Activated CD4-positive, alpha-beta T cell treated with anti-CD3 and anti-CD28 coated beads for 4 hours (primary cell): ENCODE results near the gene PDXDC1.
"Not testable (repeated sequence)": the region's sequence is repeated elsewhere in the genome, so short reads cannot be mapped to it uniquely, and the experiment has no call there.

ENCODE experiments used
- DNase-seq, 2 donors: peaks; one replicate each; pipeline ENCODE4 v3.0.0-alpha.2; 2020

Gene PDXDC1

GRCh38 chr16:15038689-15039088, 63.9 kb downstream of the PDXDC1 start:
- no peak for DNase-seq

- no peak for DNase-seq
These were observed 66.6 kb downstream of the PDXDC1 start for GRCh38 chr16:15041271-15042004.

GRCh38 chr16:15043344-15043743, 68.5 kb downstream of the PDXDC1 start:
- no peak for DNase-seq

GRCh38 chr16:15044286-15044685, 69.5 kb downstream of the PDXDC1 start:
- DNase-seq: no peak

- not testable (repeated sequence) for DNase-seq
These were observed 70.4 kb downstream of the PDXDC1 start for GRCh38 chr16:15045270-15045669.

GRCh38 chr16:15046692-15047376, 72.0 kb downstream of the PDXDC1 start:
- DNase-seq: no peak

GRCh38 chr16:15049581-15050180, 74.9 kb downstream of the PDXDC1 start:
- no peak for DNase-seq

- not testable (repeated sequence) for DNase-seq
These were observed 75.6 kb downstream of the PDXDC1 start for GRCh38 chr16:15050440-15050839.

GRCh38 chr16:15051387-15051951, 76.6 kb downstream of the PDXDC1 start:
- no peak for DNase-seq

- DNase-seq: no peak
These were observed 78.1 kb downstream of the PDXDC1 start for GRCh38 chr16:15052747-15053476.

- DNase-seq: no peak
These were observed 79.1 kb downstream of the PDXDC1 start for GRCh38 chr16:15053904-15054303.

GRCh38 chr16:15054357-15055140, 79.7 kb downstream of the PDXDC1 start:
- no peak for DNase-seq

GRCh38 chr16:15055141-15056053, 80.6 kb downstream of the PDXDC1 start:
- DNase-seq: no peak

- no peak for DNase-seq
These were observed 83.0 kb downstream of the PDXDC1 start for GRCh38 chr16:15057681-15058417.

GRCh38 chr16:15059324-15059723, 84.5 kb downstream of the PDXDC1 start:
- DNase-seq: no peak

GRCh38 chr16:15062085-15062810, 87.4 kb downstream of the PDXDC1 start:
- not testable (repeated sequence) for DNase-seq

GRCh38 chr16:15065961-15066360, 91.1 kb downstream of the PDXDC1 start:
- not testable (repeated sequence) for DNase-seq

- DNase-seq: not testable (repeated sequence)
These were observed 91.9 kb downstream of the PDXDC1 start for GRCh38 chr16:15066690-15067089.

- DNase-seq: not testable (repeated sequence)
These were observed 96.2 kb downstream of the PDXDC1 start for GRCh38 chr16:15071013-15071412.
